HG03045 (cell line): Measurements from ENCODE around the gene ADGRD2.

Experiments
- ATAC-seq: cut with Tn5 transposase; IDR thresholded peaks from one replicate; pipeline ENCODE4 v1.9.1; 2021; ENCODE audit warnings: mild to moderate bottlenecking, moderate library complexity; ENCODE audit not compliant: unreplicated experiment

ADGRD2 gene

GRCh38 chr9:124456341-124457078, 6.3 kb downstream of the ADGRD2 start:
- ATAC-seq, result no peak

- ATAC-seq, result no peak
Observed at GRCh38 chr9:124457079-124457886, 7.0 kb downstream of the ADGRD2 start.

- no peak for ATAC-seq
Observed at GRCh38 chr9:124457887-124458431, 7.7 kb downstream of the ADGRD2 start.

GRCh38 chr9:124458441-124458840, 8.2 kb downstream of the ADGRD2 start:
- no peak for ATAC-seq

GRCh38 chr9:124462739-124463138, 12.5 kb downstream of the ADGRD2 start:
- ATAC-seq, result no peak

- ATAC-seq, result no peak
Observed at GRCh38 chr9:124465736-124466135, 15.5 kb downstream of the ADGRD2 start.

- no peak for ATAC-seq
Observed at GRCh38 chr9:124467410-124468060, 17.3 kb downstream of the ADGRD2 start.

- ATAC-seq, result no peak
Observed at GRCh38 chr9:124468061-124468740, 17.9 kb downstream of the ADGRD2 start.

- no peak for ATAC-seq
Observed at GRCh38 chr9:124469011-124469832, 19.0 kb downstream of the ADGRD2 start.

- ATAC-seq, result no peak
Observed at GRCh38 chr9:124470306-124470705, 20.1 kb downstream of the ADGRD2 start.

GRCh38 chr9:124470726-124471125, 20.5 kb downstream of the ADGRD2 start:
- no peak for ATAC-seq

GRCh38 chr9:124471761-124472160, 21.5 kb downstream of the ADGRD2 start:
- no peak for ATAC-seq

GRCh38 chr9:124472770-124473169, 22.5 kb downstream of the ADGRD2 start:
- ATAC-seq, result no peak

GRCh38 chr9:124473310-124473709, 23.1 kb downstream of the ADGRD2 start:
- no peak for ATAC-seq

GRCh38 chr9:124474151-124474550, 23.9 kb downstream of the ADGRD2 start:
- no peak for ATAC-seq

GRCh38 chr9:124475158-124475867, 25.1 kb downstream of the ADGRD2 start:
- ATAC-seq, result no peak

GRCh38 chr9:124475868-124476690, 25.8 kb downstream of the ADGRD2 start:
- ATAC-seq, result no peak

GRCh38 chr9:124477211-124477647, 27.0 kb downstream of the ADGRD2 start:
- no peak for ATAC-seq
